Measurements from ENCODE around the gene WNT4.

GRCh38 chr1:22189619-22190018 is 46.7 kb upstream of the WNT4 start:
- TF ChIP-seq POLR2AphosphoS5 (IDR thresholded peaks at IDR 0.05; ENCODE audit: low read depth, low read length) (no peak), POLR2A (IDR thresholded peaks at IDR 0.05; ENCODE audit: low read depth, low read length) (no peak)
